HG02973 (cell line): ENCODE data around the gene TMEM154.

ENCODE experiments used
- ATAC-seq: cut with Tn5 transposase; IDR thresholded peaks from one replicate; pipeline ENCODE4 v1.9.1; 2021; ENCODE audit warnings: moderate library complexity; ENCODE audit not compliant: unreplicated experiment

The TMEM154 gene

DNA sequence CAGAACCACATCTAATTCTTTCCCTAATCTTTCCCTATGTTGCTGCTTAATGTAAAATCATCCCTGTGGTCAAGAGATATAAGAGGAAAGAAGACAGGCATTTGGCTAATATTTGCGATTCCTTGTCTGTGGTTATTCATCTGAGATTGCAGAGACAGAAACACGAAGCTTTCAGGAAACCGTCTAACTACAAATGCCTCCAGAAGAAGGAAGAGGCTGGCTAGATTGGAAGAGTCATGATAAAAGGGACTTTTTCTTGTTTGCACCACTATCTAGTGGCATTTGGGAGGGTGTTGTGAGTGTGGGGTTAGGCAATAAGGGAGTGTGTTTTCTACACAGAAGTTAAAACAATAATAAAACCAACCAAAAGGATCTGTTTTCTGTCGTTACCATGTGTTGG lies 43.9 kb downstream of the TMEM154 start:
- no peak for ATAC-seq

DNA sequence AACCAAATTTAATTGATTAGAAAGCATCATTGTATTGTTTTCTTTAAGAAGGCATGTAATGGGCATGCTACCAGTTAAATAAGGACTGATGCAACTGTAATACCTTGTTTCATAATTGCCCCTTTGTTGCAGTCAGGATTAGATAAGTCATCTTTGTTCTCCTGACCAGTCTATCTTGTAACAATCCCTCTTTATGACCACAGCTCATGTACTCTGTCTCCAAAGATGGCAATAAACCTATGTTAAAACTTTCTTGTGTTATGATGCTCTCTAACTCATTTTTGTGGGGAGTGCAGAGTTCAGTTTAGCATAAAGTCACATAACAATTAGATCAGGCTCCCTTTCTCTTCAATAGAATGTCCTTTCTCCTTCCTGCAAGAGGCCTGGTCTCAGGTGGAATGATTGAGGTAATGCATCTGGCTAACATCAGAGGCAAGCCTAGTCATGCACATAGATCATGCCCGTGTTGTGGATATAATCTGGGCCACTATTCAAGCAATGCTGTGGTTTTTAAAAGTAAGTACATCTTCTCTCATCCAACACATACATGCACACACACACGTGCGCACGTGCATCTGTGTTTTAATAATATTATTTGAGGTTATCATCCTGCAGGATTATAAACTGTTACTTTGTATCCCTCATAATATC lies 45.6 kb downstream of the TMEM154 start:
- ATAC-seq: no peak

DNA sequence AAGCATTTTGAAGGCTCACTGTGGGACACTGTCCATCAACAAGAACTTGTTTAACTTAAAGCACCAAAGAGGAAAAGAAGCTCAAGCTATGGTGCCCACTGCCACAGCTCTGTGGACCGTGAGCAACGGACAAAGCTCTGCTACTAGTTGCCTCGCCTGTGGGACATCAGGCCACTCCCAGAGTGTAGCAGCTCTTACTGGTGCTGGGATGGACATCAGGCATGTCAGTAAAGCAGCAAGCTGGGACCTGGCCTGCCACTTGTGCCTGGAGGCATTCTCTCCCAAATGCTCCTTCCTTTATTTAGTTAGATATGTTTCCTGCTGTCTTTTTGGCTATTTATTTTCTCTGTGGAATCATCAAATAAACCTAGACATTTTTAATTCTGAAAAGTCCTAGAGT lies 46.7 kb downstream of the TMEM154 start:
- ATAC-seq: no peak

DNA sequence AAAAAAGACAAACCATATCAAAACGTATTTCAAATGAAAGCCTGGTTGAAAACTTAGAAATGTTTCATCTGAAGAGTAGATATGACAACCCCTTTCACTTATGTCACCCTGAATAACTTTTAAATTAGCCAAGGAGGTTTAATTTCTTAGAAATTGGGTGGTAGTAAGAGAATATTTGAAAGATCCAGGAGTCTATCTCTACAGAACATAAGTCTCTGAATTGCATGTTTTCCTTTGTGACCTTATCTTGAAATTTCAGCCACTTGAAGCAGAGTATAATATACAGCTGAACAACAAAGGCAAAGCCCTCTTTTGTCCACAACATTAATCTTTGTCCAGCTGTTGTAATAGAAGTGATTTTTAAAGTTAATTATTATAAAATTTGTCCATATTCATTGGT lies 49.5 kb downstream of the TMEM154 start:
- no peak for ATAC-seq

DNA sequence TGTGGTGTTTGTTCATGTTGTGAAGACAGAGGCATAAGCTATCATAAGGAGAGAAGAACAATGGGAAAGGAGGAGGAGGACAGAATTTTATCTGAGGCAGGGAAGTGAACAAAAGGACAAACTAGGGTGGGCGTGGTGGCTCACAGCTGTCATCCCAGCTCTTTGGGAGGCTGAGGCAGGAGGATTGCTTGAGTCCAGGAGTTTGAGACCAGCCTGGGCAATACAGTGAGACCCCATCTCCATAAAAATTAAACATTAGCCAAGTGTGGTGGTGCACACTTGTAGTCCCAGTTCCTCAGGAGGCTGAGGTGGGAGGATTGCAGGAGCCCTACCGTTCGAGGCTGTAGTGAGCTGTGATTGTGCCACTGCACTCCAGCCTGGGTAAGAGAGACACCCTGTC lies 49.9 kb downstream of the TMEM154 start:
- ATAC-seq: no peak

DNA sequence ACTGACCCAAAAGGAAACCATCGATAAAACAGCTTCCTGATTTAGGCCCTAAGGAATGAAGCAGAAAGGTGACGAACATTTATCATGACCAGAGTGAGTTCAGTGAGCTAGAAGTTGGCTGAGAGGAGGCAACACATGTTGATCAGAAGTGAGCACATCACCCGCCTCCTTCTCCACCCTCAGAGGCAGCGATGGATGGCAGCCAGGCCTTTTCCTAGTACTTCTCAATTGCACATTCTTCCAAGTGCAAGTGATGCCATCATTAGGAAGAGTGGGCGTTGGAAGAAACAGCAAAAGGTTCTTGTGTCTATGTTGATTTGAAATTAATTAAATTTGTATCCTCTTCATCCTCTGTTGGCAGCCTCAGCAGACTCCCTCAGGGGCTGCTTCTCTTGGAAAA lies 51.7 kb downstream of the TMEM154 start:
- ATAC-seq: no peak

DNA sequence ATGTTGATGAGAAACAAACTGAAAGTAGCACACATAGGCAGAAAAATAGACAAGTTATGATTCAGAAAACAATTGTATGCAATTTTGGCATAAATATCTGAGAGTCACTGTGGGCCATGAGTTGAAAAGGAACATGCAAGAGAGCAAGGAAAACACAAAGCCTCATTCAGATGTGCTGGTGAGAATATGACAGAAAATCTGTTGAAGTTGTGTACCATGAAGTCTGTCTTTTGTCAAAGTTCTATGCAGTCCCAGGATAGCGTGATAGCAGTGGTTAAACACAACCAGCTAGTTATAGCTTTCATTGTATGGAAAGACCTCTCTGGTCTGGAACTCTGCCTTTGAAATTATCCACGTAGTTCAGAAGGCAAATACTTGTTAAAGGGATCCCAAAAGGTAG lies 53.0 kb downstream of the TMEM154 start:
- no peak for ATAC-seq

DNA sequence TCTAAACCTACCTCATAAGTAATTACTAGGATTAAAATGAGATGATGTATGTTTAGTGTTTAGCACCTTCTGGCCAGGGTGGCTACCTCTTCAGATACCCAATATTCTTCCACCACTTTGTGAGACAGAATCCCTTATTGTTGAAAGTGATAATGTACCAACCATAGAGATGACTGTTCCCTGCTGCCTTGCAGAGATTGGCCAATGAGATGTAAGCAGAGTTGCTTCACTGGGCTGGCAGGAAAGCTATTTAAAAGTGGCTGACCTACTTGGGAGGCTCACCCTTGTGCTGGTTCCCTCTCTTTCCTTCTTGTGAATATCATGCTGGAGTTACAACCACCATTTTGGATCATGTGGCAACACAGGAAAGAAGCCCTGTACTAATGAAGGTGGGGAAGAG lies 58.9 kb downstream of the TMEM154 start:
- no peak for ATAC-seq

DNA sequence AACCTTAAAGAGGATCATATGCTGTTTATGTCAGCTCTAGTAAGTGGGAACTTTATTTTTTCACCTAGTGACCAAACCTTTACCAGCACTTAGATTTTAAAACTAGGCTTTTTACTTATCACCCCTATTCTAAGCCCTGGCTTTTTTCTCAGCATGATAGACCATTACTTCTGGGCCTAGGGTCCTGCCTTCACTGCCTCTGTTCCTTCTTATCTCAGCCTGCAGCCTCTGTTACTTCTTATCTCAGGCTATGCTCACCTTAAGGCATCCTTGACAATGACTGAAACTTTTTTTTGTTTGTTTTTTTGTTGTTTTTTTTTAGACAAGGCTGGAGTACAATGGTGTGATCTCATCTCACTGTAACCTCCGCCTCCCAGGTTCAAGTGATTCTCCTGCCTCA lies 59.6 kb downstream of the TMEM154 start:
- no peak for ATAC-seq

DNA sequence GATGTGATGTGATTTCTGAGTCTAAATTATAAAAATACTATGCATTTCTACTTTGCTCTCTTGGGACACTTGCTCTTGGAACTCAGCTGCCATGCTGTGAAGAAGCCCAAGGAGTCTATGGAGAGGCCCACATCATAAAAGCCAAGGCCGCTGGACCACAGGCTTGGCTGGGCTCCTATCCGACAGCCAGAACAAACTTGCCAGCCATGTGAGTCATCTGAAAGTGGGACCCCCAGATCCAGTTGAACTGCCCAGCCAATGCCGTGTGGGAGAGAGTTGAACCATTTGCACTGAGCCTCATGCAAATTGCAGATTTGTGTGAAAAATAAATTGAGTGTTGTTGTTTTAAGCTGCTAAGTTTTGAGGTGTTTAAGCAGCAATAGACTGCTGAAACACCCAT lies 60.2 kb downstream of the TMEM154 start:
- ATAC-seq: no peak

DNA sequence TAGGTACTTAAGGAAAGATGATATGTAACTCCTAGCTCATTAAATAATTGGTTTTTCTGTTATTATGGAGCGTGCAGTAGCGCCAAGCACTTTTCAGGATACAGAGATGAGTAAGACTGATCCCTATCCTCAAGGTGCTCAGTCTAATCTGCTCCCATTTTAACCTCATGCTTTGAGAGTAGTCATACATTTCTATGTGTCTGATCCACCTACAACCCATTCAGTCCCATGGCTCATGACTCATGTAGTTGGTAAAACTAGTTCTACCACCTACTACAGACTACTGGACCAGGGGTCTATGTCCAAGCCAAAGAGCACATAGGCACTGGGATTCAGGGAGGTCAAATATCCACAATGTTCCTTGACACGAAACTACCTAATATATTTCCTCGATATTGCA lies 60.8 kb downstream of the TMEM154 start:
- no peak for ATAC-seq

DNA sequence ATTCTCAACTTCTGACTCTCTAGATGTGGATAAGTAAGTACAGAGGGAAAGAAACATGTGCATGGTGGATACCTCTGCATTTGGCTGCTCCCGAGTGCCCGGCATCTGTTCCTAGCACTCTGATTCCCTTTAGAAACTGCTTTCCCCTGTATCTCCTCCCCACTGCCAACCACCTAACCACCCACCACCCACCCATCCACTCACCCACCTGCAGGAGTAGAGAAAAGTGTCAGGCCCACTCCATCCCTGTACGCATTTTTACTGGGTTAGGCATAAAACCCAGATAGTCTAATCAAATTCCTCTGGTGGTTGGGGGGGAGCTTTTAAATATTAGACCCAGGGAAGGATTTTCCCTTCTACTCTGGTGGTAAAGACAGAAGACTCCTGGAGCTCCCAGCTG lies 63.0 kb downstream of the TMEM154 start:
- no peak for ATAC-seq

DNA sequence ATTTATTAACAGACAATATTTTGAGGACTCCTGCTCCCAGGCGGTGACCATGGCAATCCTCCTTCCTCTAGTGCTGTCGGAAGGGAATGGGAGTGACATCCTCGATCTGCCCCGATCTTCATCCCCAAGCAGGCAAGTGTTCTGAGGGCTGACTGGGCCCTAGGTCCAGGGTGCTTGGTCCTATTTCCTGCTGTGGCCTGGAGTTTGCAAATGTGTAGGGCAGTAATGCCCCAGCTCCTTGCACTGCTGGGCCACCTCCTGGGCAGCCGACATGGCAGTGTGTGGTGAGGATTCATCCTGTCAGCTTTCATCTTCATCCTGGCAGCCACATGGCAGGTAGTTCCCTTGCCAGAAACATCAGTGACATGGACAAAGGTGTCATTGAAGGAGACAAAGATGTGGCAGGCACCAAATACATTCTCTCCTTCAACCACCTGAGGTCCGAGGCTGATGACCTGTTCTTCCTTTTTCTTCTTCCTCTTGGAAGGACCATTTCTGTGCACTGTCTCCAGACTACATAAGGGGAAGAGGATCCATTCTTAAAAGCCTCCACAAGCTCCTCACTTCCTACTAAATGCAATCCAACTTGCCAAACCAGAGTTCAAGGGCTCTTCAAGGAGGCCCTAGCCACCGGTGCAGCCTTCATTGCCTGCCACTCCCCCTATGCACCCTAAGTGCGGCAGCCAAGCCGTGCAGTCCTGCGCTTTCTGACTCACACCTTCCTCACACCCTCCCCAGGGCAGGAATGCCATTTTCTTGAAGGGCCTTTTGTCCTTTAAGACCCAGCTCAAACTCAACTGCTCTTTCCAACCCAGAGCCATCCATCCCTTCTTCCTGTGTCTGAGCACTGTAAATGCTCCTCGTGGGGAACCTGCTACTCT lies 65.7 kb downstream of the TMEM154 start:
- ATAC-seq: no peak

DNA sequence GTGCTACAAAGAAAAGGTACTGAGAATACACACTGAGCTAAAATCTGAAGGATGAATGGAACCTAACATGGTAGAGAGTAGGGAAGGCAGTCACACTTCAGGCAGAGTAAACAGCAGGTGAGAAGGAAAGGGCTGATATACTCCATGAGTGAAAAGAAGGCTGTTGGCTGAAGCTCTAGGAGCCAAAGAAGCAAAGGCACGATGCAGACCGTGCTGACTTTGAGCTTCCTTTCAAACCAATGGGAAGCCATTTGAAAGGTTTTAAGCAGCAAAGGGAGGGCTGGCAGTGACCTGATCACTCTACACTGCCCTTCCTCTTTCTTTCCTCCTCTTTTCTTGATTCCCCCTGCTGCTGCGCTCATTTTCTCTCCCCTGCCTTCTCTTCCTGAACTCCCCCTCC lies 66.4 kb downstream of the TMEM154 start:
- ATAC-seq: no peak

DNA sequence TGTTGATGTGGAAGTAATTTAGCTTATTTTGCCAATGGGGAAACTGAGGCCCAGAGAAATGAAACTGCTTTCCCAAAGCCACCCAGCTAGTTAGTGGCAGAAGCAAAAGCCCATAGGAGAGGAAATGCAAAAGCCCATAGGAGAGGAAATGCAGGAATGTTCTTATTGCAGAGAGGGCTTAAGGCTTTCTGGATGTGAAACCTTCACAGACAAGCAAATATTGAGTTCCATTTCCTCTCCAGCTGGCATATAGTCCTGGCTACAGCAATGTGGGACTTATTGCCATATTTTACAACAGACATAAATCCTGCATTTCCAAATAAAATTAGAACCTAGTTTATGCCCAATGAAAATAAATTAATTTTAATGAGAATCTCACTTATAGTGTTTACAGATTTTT lies 69.7 kb downstream of the TMEM154 start:
- ATAC-seq: no peak

DNA sequence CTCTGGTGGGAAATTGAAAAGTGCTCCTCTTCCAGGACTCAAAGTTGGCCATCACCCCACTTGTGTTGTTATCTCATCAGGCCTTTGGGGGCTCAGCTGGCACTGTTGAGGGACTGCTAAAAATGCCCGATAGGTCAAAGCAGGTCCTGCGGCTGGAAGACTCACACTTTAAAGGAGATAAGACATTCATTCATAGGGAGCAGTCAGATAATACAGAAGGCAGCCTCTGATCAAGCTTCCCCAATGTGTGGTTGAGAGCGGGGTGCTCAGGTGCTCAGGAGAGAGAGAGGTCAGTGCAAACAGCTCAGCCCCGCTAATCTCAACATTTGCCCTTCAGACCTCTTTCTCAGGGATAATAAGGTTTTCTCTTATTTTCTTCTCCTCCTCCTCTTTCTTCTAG lies 70.3 kb downstream of the TMEM154 start:
- no peak for ATAC-seq

DNA sequence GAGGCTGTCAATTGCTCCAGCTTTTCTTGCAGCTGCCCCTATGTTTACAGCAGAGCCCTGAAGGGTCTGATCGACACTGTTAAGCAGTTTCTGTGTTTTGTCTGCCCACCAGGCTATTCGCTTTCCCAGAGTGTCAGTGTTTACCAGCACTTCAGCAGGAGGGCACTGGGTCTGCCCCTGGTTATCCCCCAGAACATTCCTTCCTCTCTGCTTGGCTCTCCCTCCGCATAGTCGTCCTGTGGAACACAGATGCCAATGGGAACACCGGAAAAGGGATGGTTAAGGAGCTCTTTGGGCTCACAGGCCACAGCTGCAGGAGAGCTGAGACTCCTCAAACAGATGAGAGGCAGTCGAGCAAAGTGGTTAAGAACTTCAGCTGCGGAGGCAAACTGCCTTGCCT lies 72.6 kb downstream of the TMEM154 start:
- ATAC-seq: no peak

DNA sequence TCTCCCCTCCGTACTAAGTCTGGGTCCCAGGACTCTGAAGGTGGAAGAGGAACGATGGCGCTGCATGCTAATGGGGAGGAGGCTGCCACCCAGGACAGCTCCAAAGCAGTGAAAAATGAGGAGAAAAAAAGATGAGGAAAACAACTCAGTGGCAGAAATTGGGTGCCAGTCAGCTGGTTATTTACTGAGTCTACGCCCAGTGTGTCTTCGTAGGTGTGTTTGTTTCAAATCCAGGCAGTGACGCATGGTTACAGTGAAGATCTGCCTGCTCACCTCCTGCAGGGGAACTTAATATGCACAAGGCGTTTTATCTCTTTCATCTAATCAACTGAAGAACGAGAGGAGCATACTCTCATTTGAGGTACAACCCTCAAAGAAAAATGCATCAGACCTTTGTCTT lies 73.0 kb downstream of the TMEM154 start:
- ATAC-seq: no peak

DNA sequence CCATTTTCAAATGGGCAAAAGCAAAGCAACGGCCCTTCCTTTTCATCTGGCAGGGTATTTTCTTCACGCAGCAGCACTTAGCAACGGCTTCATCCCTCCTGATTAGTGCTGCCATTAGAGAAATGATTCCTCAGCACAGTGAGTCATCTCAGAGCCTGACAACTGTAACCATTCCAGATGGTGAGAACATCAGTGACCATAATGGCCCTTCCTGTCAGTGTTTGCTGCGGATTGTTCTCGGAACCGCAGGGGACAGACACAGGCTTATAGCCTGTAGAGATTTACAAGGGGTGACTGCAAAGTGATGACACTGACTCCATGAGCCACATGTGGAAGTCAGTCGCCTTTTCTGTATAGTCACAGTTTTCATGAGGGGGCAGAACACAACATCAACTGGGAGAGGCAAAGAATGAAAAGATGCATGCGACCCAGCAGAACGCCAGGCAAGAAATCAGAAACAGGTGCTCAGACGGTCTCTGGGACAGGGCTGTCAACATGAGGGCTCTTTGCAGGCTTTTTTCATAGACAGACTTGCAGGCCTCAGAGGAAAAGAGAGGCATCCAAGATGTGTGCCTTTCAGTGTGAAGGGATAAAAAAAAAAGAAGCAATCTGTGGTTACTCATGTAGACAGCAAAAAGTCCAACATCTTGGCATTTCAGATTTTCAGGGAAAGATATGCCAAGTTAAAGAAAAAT lies 74.0 kb downstream of the TMEM154 start:
- no peak for ATAC-seq

DNA sequence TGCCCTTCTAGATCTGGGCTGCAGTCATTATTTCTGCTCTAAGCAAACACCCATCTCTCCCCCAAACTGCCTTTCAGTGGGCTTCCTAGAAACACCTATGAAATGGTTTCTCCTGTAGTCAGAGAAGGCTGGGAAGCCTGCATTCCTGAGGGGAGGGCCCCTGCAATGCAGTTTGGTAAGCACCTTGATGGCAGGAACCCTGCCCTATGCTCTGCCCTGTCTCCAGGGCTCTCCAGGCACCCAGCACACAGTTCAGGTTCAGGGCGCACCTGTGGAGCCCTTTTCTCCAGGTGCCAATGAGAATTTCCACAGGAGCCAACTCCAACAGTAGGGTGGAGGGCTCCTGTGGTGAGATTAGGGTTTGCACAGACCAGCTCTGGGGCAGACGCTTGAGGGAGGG lies 74.8 kb downstream of the TMEM154 start:
- no peak for ATAC-seq

DNA sequence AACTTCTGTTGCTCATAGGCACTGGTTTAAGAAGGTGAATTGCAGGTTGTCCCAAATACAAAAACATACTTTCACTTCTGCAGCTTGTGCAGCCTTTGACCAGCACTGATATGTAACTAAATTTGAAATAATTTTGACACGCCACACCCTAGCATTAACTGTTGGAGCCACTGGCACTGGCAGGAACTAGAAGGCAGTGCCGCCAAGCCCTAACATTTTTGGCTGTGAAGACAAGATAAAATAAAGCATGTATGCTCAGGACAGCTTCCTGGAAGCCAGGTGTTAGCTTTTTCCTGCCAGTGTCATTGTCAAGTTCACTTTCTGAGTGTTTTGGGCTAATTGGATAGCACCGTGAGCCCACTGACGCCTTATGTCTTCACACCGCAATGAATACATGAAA lies 78.6 kb downstream of the TMEM154 start:
- ATAC-seq: no peak

DNA sequence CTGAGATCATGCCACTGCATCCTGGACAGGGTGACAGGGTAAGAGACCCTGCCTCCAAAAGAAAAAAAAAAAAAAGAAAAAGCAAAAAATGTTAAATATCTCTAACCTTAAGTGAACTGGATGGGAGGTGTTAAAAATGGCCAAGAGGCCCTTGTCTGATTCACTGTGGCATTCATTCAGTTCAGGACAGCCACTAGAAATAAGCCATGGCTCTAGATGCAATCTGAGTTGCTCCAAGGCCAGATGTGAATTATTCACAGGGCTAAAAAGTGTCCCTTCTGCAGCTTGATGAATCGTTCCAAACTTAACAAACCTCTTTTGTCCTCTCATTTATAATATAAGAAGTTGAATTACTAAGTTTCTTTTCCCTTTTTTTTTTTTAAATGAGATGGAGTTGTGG lies 80.2 kb downstream of the TMEM154 start:
- ATAC-seq: no peak
